Tibial nerve (tissue), 4 donors: ENCODE results near the gene IL17B.

Experiments used
- EP300 ChIP-seq, 2 donors: sonication (generic); formaldehyde crosslinking; IDR thresholded peaks; one replicate each; pipeline ENCODE4 v1.6.1; 2017; ENCODE audit warnings: antibody characterized with exemption in 2 of 2, mild to moderate bottlenecking in 1 of 2
- TF ChIP-seq, protein P1 (sequence below), 5 experiments: fragments of 200-600 bp in 3 of 5; fragments of 450-650 bp in 2 of 5; sonication (generic) in 3 of 5; IDR thresholded peaks; one replicate each; pipeline ENCODE4 v1.5.1; 2016 to 2019; ENCODE audit warnings: antibody characterized with exemption in 5 of 5, mild to moderate bottlenecking in 3 of 5, moderate library complexity in 2 of 5

- TF ChIP-seq, protein P1, sequence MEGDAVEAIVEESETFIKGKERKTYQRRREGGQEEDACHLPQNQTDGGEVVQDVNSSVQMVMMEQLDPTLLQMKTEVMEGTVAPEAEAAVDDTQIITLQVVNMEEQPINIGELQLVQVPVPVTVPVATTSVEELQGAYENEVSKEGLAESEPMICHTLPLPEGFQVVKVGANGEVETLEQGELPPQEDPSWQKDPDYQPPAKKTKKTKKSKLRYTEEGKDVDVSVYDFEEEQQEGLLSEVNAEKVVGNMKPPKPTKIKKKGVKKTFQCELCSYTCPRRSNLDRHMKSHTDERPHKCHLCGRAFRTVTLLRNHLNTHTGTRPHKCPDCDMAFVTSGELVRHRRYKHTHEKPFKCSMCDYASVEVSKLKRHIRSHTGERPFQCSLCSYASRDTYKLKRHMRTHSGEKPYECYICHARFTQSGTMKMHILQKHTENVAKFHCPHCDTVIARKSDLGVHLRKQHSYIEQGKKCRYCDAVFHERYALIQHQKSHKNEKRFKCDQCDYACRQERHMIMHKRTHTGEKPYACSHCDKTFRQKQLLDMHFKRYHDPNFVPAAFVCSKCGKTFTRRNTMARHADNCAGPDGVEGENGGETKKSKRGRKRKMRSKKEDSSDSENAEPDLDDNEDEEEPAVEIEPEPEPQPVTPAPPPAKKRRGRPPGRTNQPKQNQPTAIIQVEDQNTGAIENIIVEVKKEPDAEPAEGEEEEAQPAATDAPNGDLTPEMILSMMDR (IDR thresholded peaks at IDR 0.05) = no peak
- peak in 1 of 2 donors; percentile 68 for TF ChIP-seq EP300 (IDR thresholded peaks at IDR 0.05)
Measured at GRCh38 chr5:149406203-149406978, 27.3 kb upstream of the IL17B start.
